Measurements from ENCODE around the gene PPP2R2D.

GRCh38 chr10:131860311-131860710, 40.5 kb upstream of the PPP2R2D start:
- no peak for TF ChIP-seq POLR2A (IDR thresholded peaks at IDR 0.05)
- TF ChIP-seq, protein P1, sequence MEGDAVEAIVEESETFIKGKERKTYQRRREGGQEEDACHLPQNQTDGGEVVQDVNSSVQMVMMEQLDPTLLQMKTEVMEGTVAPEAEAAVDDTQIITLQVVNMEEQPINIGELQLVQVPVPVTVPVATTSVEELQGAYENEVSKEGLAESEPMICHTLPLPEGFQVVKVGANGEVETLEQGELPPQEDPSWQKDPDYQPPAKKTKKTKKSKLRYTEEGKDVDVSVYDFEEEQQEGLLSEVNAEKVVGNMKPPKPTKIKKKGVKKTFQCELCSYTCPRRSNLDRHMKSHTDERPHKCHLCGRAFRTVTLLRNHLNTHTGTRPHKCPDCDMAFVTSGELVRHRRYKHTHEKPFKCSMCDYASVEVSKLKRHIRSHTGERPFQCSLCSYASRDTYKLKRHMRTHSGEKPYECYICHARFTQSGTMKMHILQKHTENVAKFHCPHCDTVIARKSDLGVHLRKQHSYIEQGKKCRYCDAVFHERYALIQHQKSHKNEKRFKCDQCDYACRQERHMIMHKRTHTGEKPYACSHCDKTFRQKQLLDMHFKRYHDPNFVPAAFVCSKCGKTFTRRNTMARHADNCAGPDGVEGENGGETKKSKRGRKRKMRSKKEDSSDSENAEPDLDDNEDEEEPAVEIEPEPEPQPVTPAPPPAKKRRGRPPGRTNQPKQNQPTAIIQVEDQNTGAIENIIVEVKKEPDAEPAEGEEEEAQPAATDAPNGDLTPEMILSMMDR (IDR thresholded peaks at IDR 0.05) = no peak
- no peak for TF ChIP-seq EP300 (IDR thresholded peaks at IDR 0.05)
